ENCODE measurements around the gene HNMT.

HNMT gene

GRCh38 chr2:138009622-138010021 lies 45.3 kb downstream of the HNMT start:
- CTCF ChIA-PET: interaction anchor here (0.9 to 1.8 kb wide), 2 partner anchors 22 to 94 kb away, joined by 3 to 4 read pairs; no protein-coding TSS in a partner anchor
- no peak for DNase-seq (ENCODE audit: extremely low spot score)
- TF ChIP-seq, protein P1, sequence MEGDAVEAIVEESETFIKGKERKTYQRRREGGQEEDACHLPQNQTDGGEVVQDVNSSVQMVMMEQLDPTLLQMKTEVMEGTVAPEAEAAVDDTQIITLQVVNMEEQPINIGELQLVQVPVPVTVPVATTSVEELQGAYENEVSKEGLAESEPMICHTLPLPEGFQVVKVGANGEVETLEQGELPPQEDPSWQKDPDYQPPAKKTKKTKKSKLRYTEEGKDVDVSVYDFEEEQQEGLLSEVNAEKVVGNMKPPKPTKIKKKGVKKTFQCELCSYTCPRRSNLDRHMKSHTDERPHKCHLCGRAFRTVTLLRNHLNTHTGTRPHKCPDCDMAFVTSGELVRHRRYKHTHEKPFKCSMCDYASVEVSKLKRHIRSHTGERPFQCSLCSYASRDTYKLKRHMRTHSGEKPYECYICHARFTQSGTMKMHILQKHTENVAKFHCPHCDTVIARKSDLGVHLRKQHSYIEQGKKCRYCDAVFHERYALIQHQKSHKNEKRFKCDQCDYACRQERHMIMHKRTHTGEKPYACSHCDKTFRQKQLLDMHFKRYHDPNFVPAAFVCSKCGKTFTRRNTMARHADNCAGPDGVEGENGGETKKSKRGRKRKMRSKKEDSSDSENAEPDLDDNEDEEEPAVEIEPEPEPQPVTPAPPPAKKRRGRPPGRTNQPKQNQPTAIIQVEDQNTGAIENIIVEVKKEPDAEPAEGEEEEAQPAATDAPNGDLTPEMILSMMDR (IDR thresholded peaks at IDR 0.05; ENCODE audit: control extremely low read depth, extremely low read depth, low read depth, missing control alignments): no peak
- POLR2A ChIA-PET: no interaction called here

DNA sequence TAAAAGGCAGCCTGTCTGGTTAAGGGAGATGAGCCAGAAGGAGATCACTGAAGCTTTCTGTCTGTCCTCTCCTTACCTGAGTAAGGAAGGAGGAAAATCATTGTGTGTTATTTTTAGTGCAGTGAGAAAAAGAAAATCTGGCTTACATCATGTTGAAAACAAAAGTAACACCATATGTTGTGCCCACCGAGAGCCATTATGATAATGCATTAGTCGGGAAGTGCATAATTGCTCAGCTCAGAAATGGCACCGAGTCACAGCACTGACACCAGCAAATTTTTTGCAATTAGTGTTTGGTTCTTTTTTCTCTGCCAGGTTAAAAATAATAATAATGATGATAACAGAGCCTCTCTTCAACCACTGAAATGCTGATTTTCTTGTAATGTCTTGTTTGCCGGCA lies 46.6 kb downstream of the HNMT start:
- POLR2A ChIA-PET: no interaction called here

DNA sequence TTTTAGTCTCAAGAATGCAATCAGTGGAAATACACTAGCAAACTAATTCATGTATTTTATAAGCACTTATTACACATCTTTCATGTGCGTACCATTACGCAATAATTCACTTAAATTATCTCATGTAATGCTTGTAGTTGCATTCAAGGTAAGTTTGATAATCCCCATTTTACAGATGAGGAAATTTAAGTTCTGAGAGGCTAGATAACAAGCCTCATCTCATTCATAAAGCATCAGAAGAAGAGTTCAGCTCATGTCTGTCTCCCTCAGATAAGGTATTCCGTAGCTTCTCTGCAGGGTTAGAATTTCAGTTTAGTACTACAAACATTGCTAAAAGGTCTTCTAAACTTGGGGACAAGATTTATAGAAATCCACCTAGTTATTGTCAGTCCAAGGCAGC lies 47.8 kb downstream of the HNMT start:
- TF ChIP-seq, protein P1 (IDR thresholded peaks at IDR 0.05; ENCODE audit: control extremely low read depth, extremely low read depth, low read depth, missing control alignments): no peak
- CTCF ChIA-PET: no interaction called here
- DNase-seq (ENCODE audit: extremely low spot score): no peak
- POLR2A ChIA-PET: no interaction called here

More for the DNA sequence above, 46.6 kb downstream of the HNMT start:
- no peak for DNase-seq (ENCODE audit: extremely low spot score)
- CTCF ChIA-PET: interaction anchor here (1.2 to 1.8 kb wide), 2 partner anchors 18 to 21 kb away, joined by 3 to 4 read pairs; no protein-coding TSS in a partner anchor
- TF ChIP-seq, protein P1 (IDR thresholded peaks at IDR 0.05; ENCODE audit: control extremely low read depth, extremely low read depth, low read depth, missing control alignments): no peak

DNA sequence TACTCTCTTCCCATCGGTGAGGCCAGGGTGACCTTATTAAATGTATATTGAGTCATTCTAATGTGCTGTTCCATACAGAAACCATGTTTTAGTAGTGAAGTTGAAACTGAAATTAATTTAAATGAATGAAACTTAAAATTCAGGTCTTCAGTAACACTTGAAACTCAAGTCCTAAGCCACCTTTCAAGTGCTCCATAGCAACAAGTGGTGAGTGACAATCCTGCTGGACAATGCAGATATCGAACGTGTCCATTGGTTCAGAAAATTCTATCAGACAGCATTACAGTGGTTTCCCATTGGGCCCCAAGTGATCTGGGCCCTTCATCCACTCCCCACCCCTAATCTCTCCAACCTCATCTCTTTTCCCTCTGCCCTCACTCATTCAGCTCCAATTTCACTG lies 48.7 kb downstream of the HNMT start:
- TF ChIP-seq, protein P1 (IDR thresholded peaks at IDR 0.05; ENCODE audit: control extremely low read depth, extremely low read depth, low read depth, missing control alignments): no peak
- POLR2A ChIA-PET: no interaction called here
- CTCF ChIA-PET: interaction anchor here (1.2 kb wide), 1 partner anchor 11 kb away, joined by 3 read pairs; no protein-coding TSS in a partner anchor
- no peak for DNase-seq (ENCODE audit: extremely low spot score)

GRCh38 chr2:138013639-138014038 lies 49.4 kb downstream of the HNMT start:
- ChIA-PET CTCF (interaction anchor here (0.9 to 1.2 kb wide), 2 partner anchors 12 to 13 kb away, joined by 3 read pairs; no protein-coding TSS in a partner anchor), POLR2A (no interaction called here)
- TF ChIP-seq, protein P1 (IDR thresholded peaks at IDR 0.05; ENCODE audit: control extremely low read depth, extremely low read depth, low read depth, missing control alignments): no peak
- no peak for DNase-seq (ENCODE audit: extremely low spot score)

GRCh38 chr2:138015494-138015893 lies 51.2 kb downstream of the HNMT start:
- CTCF ChIA-PET: interaction anchor here (1.4 to 2.2 kb wide), 3 partner anchors 10 to 22 kb away, joined by 3 to 9 read pairs (median 4); no protein-coding TSS in a partner anchor
- TF ChIP-seq, protein P1 (IDR thresholded peaks at IDR 0.05; ENCODE audit: control extremely low read depth, extremely low read depth, low read depth, missing control alignments): no peak
- DNase-seq (ENCODE audit: extremely low spot score): no peak
- POLR2A ChIA-PET: no interaction called here

Data from GM10248 (cell line).